Activated CD8-positive, alpha-beta memory T cell treated with anti-CD3 and anti-CD28 coated beads for 4 hours (primary cell): Measurements from ENCODE around the gene PARP16.
A peak's percentile ranks its signal among the peaks of the same experiment; 100 is the strongest.
"Not testable (repeated sequence)": the region's sequence is repeated elsewhere in the genome, so short reads cannot be mapped to it uniquely, and the experiment has no call there.

Experiments used
- DNase-seq, 2 donors: peaks; one replicate each; pipeline ENCODE4 v3.0.0-alpha.2; 2020; ENCODE audit warnings: low read depth in 2 of 2

PARP16 gene

DNA sequence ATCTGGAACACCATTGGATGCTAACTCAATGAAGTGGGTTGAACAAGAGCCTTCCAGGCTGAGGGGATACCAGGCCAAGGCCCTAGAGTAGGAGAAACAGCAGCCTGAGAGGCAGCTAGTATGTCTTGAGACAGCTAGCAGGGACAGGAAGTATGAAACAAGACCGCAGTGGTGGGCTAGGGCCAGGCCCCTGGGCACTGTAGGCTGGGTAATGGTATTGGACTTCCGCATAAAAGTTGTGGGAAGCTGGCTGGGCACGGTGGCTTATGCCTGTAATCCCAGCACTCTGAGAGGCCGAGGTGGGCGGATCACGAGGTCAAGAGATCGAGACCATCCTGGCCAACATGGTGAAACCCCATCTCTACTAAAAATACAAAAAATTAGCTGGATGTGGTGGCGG, 50.2 kb downstream of the PARP16 start:
- DNase-seq = not testable (repeated sequence)

DNA sequence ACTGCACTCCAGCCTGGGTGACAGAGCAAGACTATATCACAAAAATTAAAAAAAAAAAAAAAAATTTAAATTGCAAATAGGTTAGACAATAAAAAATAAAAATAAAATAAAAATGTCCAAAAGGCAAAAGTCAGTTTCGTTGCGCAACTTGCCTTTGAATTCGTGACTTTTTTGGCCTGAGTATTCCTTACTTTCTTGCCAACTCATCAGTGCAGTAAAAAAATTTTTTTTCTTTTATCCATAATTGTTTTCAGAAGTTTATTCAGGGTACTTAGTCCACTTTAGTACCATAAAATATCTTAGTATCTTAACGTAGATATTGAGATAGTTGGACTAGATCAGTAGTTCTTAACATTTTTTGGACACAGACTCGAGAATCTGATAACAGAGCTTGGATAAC, 53.0 kb downstream of the PARP16 start:
- DNase-seq = no peak

DNA sequence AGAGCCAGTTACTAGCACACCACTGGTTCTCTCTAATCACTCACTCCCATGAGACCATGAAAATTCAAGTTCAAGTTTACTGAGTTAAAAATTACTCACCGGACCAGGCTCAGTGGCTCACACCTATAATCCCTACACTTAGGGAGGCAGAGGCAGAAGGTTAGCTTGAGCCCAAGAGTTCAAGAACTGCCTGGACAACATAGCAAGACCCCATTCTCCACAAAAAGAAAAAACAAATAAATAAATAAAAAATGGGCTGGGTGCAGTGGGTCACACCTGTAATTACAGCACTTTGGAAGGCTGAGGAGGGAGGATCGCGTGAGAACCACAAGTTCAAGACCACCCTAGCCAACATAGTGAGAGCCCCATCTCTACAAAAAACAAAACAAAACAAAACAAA, 54.2 kb downstream of the PARP16 start:
- DNase-seq = no peak

DNA sequence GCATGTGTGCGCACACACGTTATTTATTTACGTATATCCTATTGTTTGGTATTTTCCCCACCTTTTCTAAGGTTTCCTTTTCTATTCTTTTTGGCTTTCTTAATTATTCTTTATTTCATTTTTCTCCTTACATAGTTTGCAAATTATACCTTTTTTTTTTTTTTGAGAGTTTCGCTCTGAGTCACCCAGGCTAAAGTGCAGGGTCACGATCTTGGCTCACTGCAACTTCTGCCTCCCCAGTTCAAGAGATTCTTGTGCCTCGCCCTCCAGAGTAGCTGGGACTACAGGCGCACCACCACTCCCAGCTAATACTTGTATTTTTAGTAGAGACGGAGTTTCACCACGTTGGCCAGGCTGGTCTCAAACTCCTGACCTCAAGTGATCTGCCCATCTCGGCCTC, 55.4 kb downstream of the PARP16 start:
- DNase-seq = no peak

DNA sequence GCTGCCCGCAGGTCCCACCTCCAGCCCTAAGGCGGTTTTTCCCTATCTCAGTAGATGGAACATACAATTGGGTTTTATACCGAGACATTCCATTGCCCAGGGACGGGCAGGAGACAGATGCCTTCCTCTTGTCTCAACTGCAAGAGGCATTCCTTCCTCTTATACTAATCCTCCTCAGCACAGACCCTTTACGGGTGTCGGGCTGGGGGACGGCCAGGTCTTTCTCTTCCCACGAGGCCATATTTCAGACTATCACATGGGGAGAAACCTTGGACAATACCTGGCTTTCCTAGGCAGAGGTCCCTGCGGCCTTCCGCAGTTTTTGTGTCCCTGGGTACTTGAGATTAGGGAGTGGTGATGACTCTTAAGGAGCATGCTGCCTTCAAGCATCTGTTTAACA, 59.8 kb downstream of the PARP16 start:
- DNase-seq = not testable (repeated sequence)

DNA sequence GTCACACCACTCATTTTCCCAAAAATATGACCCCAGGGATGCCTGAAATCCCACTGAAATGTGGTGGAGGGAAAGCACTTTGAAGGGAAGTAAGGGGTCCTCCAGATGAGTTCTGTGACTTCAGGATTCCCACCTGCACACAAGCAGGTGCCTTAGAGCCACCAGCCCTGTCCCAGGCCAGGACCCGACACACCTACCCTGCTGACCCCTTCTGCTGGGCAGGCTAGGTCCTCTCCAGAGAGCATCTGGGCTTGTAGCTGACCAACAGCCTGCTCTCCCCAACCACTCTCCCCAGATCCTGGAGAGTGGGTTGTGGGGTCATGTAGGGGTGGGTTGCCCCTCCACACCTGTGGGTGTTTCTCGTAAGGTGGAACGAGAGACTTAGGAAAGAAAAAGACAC, 60.5 kb downstream of the PARP16 start:
- no peak for DNase-seq

DNA sequence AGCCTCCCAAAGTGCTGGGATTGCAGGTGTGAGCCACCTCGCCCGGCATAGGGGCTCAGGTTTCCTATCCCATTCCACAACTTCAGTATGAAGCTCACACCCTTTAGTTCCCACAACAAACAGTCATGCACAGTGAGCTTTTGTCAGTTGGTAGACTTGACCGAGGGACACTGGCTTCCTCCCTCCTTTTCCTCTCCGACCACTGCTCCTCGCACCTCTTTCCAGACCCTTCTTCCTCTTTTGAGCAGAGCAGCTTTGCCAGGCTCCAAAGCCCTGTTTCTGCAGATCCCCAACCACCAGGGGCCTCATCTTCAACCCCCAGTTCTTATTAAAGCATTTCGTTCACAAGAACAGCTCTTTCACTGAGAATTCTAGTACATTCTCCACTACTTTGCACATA, 62.7 kb downstream of the PARP16 start:
- DNase-seq = no peak

DNA sequence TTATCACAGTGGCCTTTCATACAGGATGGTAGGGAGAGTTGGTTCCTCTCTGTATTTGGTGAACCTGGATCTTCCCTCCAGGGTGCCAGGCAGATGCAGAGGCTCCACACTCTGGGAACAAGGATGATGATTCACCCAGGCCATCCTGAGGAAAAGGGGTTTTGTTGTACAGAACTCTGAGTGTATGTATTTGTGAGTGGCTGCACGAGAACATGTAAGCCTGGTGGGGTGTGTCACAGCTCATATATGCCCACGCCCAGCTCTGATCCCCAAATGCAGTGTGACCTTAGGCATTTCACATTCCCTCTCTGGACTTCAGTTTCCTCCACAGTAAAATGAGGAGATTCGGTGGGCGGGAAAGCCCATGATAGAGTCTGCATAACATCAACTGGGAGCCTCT, 63.8 kb downstream of the PARP16 start:
- no peak for DNase-seq

DNA sequence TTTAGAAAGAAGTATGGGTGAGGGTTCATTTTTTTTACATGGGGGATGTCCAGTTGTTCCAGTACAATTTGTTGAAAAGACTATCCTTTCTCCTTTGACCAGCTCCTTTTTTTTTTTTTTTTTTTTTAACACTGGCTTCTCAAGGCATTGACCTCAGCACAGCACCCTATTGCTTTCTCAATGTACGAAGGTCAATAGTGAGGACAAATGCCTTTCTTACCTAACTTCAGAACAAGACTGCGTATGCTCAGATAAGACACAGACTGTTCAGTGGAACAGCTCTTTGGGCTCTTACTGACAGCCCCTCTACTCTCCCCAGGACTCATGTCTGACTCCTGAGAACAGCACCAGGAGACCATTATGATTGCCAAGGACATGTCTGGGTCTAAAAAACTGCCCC, 65.0 kb downstream of the PARP16 start:
- no peak for DNase-seq

DNA sequence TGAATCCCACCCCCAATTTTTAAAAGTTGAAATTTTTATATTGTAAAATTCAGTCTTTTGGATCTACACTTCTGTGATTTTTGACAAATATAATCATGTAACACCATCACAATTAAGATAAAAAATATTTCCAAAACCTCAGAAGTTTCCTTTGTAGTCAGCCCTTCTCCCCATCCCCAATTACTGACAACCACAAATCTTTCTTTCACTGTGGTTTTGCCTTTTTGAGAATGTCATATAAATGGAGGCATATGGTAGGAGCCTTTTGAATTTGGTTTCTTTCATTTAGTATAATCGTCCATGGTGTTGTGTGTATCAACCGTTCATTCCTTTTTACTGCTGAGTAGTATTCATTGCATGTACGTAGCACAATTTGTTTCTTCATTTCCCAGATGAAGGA, 67.5 kb downstream of the PARP16 start:
- DNase-seq = no peak

DNA sequence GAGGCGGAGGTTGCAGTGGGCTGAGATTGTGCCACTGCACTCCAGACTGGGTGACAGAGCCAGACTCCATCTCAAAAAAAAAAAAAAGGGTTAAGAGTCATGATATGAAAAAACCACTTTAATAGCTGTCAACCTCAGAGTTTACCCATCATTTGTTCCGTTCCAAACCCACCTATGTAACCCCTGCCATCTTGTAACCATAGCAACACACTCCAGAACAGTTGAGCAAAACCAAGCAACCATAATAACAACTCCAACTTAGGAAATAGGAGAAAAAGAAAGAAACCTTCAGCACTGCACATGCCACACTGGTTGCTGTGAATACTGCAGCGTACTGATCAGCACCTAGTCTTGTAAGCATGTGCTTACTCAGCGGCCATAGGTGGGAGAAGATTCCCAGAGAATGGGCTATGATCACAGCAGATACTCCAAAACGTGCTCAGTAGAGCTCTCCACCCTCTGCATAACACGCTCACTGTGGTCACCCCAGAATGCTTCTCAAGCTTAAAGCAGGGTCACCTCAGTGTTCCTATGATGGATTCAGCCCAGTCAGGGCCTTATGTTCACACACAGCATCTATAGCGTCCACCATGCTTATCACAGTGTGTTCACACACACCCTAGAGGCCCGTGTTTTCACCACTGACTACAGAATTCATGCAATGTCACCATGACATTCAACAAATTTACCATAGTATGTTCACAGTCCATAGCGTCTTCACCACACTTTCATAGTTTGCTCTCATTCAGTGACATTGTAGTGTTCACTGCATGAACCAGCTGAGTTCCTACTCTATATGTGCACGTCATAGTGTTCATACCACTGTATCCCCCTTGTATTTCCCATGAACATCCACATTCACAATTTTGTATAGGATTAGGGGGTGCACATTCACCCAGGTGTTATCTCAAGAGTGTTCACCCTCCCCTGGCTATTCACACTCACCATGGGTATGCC, 68.9 kb downstream of the PARP16 start:
- DNase-seq = no peak

DNA sequence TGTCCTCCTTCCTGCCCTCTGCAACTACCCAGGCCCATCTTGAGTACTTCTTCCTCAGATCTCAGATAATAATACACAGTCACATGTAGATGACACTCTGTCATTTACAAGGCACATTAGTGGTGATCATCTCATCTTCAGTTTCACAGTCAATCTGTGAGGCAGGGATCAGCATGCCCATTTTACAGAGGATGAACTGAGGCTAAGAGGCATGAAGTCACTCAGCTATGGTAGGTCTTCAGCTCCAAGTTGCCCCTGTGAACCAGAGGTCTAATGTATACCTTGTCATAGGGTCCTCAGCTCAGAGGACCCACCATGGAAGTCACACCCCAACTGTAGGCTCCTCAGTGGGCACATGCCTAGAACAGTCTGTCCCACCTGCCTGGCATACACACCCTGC, 71.2 kb downstream of the PARP16 start:
- no peak for DNase-seq

DNA sequence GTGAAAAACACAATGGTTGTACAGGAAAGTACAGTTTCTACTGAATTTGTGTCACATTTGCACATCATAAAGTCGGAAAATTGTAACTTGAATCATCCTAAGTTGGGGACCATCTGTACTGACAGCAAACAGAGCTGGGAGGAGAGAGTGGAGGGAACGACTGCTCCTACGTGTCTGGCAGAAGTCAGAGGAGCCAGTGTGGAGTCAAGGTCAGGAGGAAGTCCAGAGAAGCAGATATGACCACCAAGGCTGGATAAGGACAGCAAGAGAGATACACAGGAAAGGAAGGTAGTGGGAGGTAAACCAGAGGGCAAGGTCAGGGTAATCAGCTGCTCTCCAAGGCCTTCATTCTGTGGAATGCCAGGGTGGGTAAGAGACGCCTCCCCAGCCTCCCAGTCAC, 72.7 kb downstream of the PARP16 start:
- DNase-seq = no peak

DNA sequence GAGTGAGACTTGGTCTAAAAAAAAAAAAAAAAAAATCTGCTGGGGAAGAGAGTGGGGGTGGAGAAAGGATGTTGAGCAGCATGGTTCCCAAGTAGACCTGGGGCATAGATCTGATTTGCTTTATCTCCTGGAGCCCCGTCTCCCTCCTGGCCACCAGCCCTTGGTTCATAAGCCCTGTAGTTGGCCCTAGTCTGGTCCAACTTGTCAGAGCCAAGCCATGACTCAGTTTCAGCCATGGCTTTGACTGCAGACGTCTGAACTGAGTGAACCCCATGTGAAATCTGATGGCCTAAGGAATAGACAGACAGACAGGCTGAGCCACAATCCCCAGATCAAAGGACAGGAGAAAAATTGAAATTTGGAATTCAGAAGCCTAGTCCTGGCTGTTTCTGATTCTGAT, 73.4 kb downstream of the PARP16 start:
- DNase-seq = no peak

DNA sequence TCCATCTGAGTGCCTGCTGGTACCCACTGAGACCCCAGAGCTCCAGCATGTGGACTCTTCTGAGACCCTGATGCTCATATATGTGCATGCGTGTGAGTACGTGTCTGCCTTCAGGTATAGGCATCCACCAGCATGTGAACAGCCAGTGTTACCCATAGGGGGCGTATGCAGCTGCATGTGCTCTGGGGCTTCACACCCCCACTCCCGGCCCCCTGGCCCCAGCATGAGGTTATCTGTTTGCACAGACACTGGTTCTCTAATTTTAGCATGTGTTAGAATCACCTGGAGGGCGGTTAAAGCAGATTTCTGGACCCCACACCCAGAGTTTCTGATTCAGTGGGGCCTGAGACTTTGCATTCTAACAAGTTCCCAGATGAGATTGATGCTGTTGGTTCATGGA, 74.6 kb downstream of the PARP16 start:
- peak in 1 of 2 donors; percentile 14 for DNase-seq

DNA sequence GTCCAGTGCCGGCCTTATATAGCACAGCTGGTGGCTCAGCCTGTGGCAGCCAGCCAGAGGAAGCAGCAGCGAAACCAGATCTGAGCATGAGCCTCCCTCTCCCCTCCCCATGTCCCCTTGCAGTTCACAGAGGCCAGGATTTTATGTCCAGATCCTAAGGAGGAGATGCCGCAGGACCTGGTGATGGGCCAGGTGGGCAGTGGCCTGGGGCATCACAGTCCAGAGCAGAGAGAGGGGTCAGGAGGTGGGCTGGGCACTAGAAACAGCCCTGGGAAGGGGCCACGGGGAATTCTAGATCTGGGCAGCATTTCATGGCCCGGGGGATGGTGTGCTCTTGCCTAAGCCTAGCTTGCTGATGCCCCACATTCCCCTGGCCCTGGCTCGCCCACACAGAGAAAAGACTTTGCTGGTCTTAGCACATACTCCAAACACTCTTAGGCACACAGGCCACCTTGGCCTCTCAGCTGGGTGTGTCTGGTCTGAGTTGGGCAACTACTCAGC, 75.2 kb downstream of the PARP16 start:
- no peak for DNase-seq

DNA sequence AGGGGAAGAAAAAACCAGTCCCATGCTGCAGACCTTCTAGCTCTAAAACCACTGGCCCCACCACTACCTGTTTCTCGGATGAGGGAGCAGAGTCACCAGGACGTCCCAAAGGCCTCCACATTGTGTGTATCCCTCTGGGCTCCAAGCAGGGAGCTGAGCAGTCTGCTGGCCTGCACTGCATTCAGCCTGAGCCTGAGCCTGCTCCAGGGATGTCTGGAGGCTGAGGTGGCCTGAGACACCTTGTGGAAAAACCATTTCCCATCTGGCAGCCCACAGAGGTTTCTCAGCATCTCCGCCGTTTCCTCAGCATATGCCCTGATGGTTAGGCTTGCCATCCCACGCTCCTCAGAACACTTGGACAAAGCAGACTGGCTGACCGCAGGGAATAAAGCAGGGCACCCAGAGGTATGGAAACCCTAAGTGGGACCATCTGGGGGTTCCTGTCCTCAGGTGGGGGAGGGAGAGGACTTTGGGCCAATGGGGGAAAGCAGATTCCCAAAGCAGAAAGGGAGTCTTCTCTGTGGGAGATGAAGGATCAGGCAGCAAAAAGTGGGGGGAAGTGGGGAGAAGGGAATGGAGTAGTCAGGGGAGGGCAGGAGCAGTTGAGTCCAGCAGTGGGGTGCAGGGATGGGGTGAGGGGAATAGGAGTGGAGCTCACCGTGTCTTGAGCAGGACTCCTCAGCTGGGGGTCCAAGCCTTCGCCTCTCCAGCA, 75.8 kb downstream of the PARP16 start, which contains the start of gene CILP:
Gene CILP (minus strand): TSS at position 704 of the 712 bp plus-strand sequence. CDS start 1,718 bp downstream, outside the sequence.
- no peak for DNase-seq

DNA sequence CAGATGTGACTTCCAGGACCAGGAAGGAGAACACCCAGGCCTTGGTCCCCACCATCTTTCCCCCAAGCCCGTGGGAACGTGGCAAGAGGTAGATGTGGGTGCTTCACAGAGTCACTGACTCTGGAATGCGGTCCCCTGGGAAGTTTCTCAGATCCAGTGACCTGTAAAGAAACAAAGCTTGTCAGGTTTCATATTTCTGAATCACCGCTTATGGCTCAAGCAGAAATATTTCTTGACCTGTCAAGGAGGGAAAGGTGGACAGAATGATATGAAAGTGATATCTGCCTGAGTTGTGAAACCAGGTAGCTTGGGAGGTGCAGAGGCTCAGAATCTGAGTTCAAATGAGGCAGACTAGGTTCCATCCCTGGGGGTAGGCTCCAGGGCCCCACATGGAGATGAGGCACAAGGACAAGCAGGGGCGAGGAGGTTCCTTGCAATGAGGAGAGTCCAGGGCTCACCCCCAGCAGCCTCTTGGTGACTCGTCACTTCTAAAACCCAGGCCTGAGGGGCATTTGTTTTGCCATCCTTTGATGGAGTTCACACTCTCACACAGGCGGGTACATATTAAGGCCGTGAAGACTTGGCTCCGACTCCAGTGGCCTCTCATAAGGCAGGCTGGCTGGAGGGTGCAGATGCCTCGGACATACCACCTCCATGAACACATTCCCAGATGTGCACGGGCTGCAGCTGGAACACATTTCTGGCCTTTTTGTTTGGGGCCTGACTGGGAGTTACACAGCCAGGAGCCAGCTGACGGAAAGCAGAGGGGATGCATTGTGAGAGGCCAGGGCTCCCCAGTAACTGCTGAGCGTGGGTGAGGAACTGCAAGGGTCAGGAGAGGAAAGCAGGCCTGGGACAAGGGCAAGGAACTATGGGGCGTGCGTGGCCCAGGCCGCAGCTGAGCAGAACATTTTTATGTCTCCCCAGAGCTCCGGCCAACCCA, 76.7 kb downstream of the PARP16 start:
- no peak for DNase-seq

DNA sequence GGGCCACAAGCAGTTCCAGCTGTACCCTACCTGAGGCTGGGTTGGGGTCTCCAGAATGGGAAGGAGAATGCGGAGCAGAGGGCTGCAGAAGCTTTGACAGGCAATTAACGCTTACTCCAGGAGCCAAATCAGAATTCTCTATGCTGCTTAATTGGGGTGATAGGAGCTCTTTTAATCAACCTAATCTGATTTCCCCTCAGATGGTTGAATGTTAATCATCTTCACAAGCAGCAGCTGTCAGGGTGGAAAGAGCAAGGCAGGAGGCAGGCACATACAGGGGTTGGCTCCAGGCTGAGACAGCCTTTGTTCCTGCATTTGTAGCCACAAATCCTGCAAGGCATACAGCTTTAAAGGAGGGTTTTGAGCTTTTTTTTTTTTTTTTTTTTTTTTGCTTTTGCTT, 78.0 kb downstream of the PARP16 start:
- DNase-seq = no peak
